Osteoblast (primary cell): ENCODE measurements around the gene SPEF2. TPM values are rescaled to one million over a fixed set of nuclear protein-coding genes. Genes with fewer than 3 reads are reported as not detected.

Experiments
- DNase-seq: peaks from one replicate; pipeline ENCODE4 v3.0.0; 2011; ENCODE audit warnings: low spot score, mixed read lengths; ENCODE audit not compliant: insufficient read length; ENCODE audit errors: missing footprints
- H2AFZ ChIP-seq: 2 replicates; pipeline ENCODE4 v1.6.0; 2011; ENCODE audit warnings: mild to moderate bottlenecking, low read length
- H3K27ac ChIP-seq: 2 replicates; pipeline ENCODE4 v1.5.1; 2011; ENCODE audit warnings: mild to moderate bottlenecking, low read depth, low read length, moderate library complexity
- H3K27me3 ChIP-seq: 2 replicates; pipeline ENCODE4 v1.6.0; 2012; ENCODE audit warnings: mild to moderate bottlenecking, control low read depth, inconsistent platforms, low read length, moderate library complexity; ENCODE audit not compliant: insufficient read depth
- H3K36me3 ChIP-seq: 2 replicates; pipeline ENCODE4 v1.5.1; 2011; ENCODE audit warnings: mild to moderate bottlenecking, low read length, control low read depth, moderate library complexity; ENCODE audit not compliant: insufficient read depth
- H3K4me1 ChIP-seq: 2 replicates; pipeline ENCODE4 v1.5.1; 2011; ENCODE audit warnings: mild to moderate bottlenecking, low read length, control low read depth, moderate library complexity; ENCODE audit not compliant: insufficient read depth
- H3K4me2 ChIP-seq: 2 replicates; pipeline ENCODE4 v1.6.0; 2011; ENCODE audit warnings: mild to moderate bottlenecking, low read length; ENCODE audit not compliant: insufficient read depth
- H3K4me3 ChIP-seq: fragments of 200-600 bp; sonication (generic); 3 replicates; pipeline ENCODE4 v1.5.1; 2012; ENCODE audit warnings: mild to moderate bottlenecking, low read length, inconsistent platforms; ENCODE audit not compliant: insufficient read depth
- H3K79me2 ChIP-seq: 2 replicates; pipeline ENCODE4 v1.6.0; 2012; ENCODE audit warnings: mild to moderate bottlenecking, low read length, control low read depth, inconsistent platforms; ENCODE audit not compliant: insufficient read depth
- H3K9me3 ChIP-seq: 2 replicates; pipeline ENCODE4 v1.5.1; 2011; ENCODE audit warnings: low read depth, low read length, control low read depth
- H4K20me1 ChIP-seq: 2 replicates; pipeline ENCODE4 v1.6.0; 2012; ENCODE audit warnings: mild to moderate bottlenecking, low read length, control low read depth; ENCODE audit not compliant: insufficient read depth
- total RNA-seq: library from RNA; depleted of rRNA; stranded (reverse); fragments of >200 nt; gene quantifications from 2 replicates; pipeline ENCODE4 v1.2.3, GENCODE V29; 2012
- TF ChIP-seq, protein P1 (sequence below): IDR thresholded peaks from 2 replicates; pipeline ENCODE4 v1.5.1; 2011; ENCODE audit warnings: mild to moderate bottlenecking, low read depth, low read length, moderate library complexity; ENCODE audit errors: extremely low read depth

The SPEF2 gene
- total RNA-seq, 1 donor, result 7.2 TPM

DNA sequence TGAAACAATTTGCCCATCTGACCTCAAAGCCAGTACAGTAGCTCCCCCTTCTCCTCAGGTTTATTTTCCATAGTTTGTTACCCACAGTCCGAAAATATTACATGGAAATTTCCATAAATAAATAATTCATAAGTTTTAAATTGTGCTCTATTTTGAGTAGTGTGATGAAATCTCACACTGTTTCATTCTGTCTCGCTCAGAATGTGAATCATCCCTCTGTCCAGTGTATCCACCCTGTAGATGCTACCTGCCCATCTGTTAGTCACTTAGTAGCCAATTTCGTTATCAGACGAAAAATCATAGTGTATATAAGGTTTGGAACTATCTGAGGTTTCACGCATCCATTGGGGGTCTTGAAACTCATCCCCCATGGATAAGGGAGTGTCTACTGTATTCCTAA, 138.3 kb downstream of the SPEF2 start:
- H2AFZ ChIP-seq, result no peak overlapping the region
- no peak overlapping the region for H3K27ac ChIP-seq
- H3K9me3 ChIP-seq, result no peaks in the 10 kb centered on the region
- H3K4me1 ChIP-seq, result no peaks in the 10 kb centered on the region
- TF ChIP-seq, protein P1, sequence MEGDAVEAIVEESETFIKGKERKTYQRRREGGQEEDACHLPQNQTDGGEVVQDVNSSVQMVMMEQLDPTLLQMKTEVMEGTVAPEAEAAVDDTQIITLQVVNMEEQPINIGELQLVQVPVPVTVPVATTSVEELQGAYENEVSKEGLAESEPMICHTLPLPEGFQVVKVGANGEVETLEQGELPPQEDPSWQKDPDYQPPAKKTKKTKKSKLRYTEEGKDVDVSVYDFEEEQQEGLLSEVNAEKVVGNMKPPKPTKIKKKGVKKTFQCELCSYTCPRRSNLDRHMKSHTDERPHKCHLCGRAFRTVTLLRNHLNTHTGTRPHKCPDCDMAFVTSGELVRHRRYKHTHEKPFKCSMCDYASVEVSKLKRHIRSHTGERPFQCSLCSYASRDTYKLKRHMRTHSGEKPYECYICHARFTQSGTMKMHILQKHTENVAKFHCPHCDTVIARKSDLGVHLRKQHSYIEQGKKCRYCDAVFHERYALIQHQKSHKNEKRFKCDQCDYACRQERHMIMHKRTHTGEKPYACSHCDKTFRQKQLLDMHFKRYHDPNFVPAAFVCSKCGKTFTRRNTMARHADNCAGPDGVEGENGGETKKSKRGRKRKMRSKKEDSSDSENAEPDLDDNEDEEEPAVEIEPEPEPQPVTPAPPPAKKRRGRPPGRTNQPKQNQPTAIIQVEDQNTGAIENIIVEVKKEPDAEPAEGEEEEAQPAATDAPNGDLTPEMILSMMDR, result no peak
- H3K36me3 ChIP-seq, result no peaks in the 10 kb centered on the region
- no peak overlapping the region for H3K4me2 ChIP-seq
- no peak for DNase-seq
- no peak overlapping the region for H3K4me3 ChIP-seq
- H3K27me3 ChIP-seq, result peaks cover 2% of the 10 kb centered on the region
- no peaks in the 10 kb centered on the region for H3K79me2 ChIP-seq
- H4K20me1 ChIP-seq, result no peaks in the 10 kb centered on the region

DNA sequence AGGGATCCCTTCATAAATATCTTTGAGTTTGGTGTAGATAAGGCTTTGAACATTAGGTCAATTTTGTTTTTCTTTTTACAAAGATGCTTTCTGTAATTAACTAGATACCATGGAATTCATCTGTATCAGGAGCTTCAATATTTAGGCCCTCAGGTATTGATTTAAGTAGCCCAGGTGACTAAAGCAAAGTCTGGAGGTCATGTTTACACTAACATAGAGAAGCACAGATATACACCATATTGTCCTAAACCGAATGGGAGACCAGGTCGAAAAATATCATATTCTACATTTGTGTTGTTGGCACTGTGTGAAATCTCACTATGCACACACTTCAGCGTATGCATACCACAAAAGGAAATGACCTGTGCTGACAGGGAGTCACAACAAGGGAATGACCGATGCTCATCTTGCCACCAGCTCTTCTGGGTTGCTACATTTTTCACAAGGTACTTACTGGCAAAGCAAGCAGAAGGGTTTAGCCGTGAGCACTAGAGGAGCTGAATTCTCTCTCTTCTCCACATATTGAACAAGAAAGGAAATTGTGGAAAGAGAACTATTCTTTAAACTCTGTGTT, 140.6 kb downstream of the SPEF2 start:
- Histone ChIP-seq H3K4me3 (no peak overlapping the region), H3K36me3 (no peaks in the 10 kb centered on the region), H3K4me2 (no peak overlapping the region), H3K27ac (no peak overlapping the region), H3K79me2 (no peaks in the 10 kb centered on the region), H3K4me1 (peaks cover 5% of the 10 kb centered on the region), H4K20me1 (no peaks in the 10 kb centered on the region), H3K27me3 (peaks cover 2% of the 10 kb centered on the region), H3K9me3 (no peaks in the 10 kb centered on the region), H2AFZ (no peak overlapping the region)
- TF ChIP-seq, protein P1, result no peak
- DNase-seq, result no peak

DNA sequence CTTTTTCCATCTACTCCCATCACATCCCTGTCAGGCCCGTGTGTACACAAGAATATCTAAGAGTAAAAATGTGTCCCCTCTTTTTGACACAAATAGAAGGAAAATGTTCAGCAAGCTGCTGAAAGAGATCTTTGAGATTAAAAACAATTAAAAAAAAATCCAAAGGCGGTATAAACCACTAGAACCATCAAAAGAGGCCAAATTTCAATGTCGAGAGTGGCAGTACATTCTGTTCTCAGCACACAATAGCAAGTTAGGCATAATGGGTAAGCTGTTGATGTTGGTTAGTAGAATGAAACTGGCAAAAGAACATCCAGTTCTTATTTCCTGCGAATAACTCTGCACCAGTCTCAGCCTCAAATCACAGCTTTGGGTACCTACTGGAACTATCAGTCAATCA, 143.9 kb downstream of the SPEF2 start:
- TF ChIP-seq, protein P1, result no peak
- peaks cover 5% of the 10 kb centered on the region for H3K4me1 ChIP-seq
- H3K36me3 ChIP-seq, result no peaks in the 10 kb centered on the region
- H3K27me3 ChIP-seq, result no peaks in the 10 kb centered on the region
- DNase-seq, result no peak
- H4K20me1 ChIP-seq, result no peaks in the 10 kb centered on the region
- no peak overlapping the region for H3K4me2 ChIP-seq
- no peaks in the 10 kb centered on the region for H3K9me3 ChIP-seq
- H3K79me2 ChIP-seq, result no peaks in the 10 kb centered on the region
- no peak overlapping the region for H3K4me3 ChIP-seq
- no peak overlapping the region for H2AFZ ChIP-seq
- no peak overlapping the region for H3K27ac ChIP-seq

DNA sequence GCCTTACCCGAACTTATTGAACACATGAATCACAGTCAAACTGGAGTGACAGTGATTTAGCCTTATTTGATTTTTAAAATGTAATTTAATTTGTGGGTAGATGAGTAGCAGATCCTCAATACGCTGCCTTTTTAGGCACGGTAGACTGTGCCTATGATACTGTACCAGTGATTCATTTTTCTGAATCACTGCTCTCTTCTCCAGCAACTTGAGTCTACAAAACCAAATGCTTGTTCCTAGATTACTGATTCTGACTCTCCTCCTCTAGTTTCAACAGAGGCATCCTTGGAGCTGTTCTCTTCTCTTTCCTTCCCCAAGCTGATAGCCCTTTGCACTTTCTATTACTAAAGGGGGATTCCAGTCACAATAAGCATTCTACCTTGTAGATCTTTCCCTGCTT, 144.7 kb downstream of the SPEF2 start:
- H4K20me1 ChIP-seq, result no peaks in the 10 kb centered on the region
- TF ChIP-seq, protein P1, result no peak
- H3K9me3 ChIP-seq, result no peaks in the 10 kb centered on the region
- no peak overlapping the region for H3K27ac ChIP-seq
- H3K27me3 ChIP-seq, result no peaks in the 10 kb centered on the region
- no peak overlapping the region for H2AFZ ChIP-seq
- peaks cover 5% of the 10 kb centered on the region for H3K4me1 ChIP-seq
- H3K36me3 ChIP-seq, result no peaks in the 10 kb centered on the region
- H3K4me2 ChIP-seq, result no peak overlapping the region
- DNase-seq, result no peak
- H3K4me3 ChIP-seq, result no peak overlapping the region
- H3K79me2 ChIP-seq, result no peaks in the 10 kb centered on the region
